Measurements from ENCODE around the gene PRKG1.

Gene PRKG1

DNA sequence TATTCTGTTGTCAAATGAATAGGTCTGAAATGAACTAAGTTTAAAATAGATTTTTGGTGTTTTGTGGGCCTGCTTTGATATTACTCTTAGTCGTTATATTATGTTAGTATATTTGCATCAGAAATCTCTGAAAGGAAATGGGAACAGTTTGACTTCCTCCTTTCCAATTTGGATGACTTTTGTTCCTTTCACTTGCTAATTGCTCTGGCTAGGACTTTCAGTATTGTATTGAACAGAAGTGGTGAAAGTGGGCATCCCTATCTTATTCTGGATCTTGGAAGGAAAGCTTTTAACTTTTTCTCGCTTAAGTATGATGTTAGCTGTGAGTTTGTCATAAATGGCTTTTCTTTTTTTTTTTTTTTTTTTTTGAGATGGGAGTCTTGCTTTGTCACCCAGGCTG, 966.2 kb downstream of the PRKG1 start:
- no peak for DNase-seq

DNA sequence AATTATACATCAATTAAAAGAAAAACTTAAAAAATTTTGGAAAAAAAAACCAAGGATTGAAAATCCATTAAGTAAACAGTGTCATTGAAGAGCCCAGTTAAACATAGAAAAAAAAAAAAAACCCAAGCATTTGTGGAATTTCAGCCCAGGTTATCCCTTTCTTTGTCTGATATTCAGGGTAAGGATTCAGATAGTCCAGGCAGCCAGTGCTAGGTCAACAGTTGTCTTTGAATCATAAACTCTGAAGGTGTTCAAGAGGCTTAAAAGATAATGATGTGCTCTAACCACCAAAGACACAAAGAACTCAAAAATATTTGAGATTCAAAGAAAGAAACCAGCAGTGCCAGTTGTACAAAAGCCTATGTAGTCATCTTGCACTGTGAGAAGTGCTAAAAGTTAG, 969.5 kb downstream of the PRKG1 start:
- DNase-seq = no peak

DNA sequence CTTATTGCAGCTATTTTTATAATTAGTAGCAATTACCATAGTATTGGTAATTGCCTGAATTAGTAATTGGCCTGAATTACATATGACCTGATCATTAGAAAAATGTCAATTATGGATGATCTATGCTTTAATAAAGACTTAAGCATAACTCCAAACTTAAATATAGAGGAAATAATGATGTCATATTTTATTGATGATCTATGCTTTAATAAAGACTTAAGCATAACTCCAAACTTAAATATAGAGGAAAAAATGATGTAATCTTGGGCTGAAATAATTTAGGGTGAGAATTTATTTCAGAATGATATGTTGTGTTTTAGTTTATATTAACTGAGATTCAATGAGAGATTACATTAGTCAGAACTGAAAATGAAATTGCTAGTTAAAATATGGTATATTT, 973.8 kb downstream of the PRKG1 start:
- DNase-seq = no peak

DNA sequence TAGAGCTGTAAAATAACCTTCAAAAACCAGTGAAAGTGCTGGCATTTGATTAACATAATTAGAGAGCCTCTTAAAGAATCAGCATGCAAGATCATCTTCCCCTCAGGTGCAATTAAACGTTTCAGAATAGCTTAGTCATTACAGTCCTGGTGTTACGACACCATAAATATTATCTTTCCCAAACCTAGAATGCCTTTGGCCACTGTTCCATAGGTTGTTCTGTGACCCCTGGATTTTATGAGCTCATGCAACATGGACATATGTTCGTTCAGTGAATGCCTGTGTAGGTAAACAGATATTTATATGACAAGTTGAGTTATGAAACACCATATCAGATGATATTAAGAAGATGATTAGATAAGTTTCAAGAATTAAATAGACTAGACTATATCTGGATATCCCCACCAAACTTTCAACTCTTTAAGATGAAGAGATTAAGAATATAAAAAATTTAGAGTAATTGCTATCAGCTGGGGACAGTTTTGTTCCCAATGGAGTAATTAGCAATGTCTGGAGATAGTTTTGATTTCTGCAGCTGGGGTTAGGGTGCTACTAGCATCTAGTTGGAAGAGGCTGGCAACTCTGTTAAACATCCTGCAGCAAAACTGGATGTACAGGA, 976.3 kb downstream of the PRKG1 start:
- no peak for DNase-seq

DNA sequence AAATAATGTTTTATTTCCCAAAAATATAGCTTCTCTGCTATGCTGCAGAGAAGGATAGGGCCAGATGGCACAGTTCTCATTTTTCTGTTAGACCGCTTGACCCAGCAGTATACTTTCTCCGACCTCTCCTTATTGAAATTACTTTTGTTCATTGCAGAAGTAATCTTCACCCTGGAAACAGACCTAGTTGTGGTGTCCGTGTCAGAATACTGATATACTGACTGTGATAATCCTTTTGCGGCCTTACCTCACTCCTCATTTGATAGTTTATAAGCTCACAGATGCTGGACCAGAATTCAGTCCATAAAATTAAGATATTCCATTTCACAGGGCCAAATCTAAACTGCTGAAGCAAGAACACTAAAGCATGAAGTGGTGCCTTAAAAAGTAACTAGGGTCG, 979.2 kb downstream of the PRKG1 start:
- no peak for DNase-seq

DNA sequence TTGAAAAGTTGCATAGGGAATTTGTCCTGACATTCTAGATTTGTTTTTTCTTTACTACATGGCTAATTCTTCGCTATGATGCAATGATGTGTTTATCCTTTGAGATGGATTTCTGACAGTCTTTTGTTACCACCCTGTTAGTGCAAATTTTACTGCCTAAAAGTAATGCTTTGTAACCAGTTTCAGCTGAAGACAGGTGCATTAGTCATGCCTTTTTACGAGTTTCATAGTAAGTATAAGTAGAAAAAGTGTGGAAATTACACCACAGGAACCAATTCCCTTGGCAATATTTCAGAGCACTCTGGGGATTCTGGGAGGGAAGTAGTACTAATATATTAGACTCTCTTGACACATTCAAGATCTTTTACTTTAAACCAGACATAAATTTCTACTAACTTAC, 982.0 kb downstream of the PRKG1 start:
- no peak for DNase-seq

DNA sequence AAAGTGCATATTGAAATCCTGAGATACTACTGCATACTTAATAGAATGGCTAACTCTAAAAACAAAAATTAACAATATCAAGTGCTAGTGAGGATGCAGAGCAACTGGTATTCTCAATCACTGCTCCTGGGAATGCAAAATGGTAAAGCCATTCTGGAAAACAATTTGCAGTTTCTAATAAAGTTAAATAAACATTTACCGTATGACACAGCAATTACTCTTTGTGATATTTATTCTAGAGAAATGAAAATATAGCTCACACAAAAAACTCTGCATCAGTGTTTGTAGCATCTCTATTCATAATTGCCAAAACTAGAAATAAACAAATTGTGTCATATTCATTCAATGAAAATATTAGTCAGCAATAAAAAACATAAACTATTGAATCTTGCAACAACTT, 984.8 kb downstream of the PRKG1 start:
- DNase-seq = no peak

DNA sequence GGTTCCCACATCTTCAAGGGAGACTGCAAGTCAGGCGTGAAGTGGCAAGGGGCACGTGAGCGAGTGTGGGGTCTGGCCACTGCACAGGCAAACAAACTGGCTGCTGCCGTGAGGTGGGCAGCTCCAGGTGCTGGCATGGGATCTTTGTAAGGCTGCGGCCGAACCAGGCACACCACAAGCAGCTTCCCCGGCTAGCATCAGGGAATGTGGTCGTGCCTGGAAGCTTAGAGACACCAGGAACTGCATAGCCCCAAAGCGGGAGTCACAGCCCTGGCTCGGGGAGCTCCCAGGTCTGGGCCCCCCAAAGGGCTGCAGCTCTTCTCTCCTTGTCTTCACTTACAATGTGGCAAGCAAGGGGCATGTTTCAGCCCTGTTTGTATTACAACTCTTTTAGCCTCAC, 988.9 kb downstream of the PRKG1 start:
- no peak for DNase-seq

DNA sequence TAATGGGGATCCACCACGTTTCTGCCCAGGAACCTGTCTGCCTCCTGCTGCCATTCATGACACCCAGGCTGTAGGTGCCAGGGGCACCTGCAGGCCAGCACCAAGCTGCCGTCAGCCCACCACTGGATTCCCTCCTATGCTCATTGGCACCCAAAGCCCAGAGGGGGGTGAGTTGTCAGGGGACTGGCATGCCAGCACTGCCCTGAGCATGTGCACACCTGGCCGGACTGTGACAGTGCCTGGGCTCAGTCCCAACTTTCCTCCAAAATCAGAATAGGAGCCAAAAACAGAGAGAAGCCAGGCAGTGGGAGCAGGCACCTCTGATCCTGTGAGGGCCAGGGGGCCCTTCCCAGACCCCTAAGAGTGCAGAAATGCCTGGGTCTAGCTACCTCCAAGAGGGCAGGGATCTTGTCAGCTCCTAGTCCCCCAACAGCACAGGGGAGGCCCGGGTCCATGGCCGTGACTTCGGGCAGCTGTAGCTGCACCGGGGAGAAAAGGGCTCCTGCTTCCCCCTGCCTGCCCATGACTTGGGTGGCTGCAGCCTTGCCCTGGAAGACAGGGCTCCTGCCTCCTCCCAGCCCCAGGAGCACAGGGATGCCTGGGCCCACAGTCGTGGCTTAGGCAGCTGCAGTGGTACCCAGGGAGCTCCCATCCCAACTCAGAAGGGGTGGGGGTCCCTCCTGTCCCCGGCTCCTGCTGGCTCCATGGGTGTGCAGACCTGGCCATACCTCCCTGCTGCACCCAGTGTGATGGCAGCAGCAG, 990.0 kb downstream of the PRKG1 start:
- DNase-seq = no peak

DNA sequence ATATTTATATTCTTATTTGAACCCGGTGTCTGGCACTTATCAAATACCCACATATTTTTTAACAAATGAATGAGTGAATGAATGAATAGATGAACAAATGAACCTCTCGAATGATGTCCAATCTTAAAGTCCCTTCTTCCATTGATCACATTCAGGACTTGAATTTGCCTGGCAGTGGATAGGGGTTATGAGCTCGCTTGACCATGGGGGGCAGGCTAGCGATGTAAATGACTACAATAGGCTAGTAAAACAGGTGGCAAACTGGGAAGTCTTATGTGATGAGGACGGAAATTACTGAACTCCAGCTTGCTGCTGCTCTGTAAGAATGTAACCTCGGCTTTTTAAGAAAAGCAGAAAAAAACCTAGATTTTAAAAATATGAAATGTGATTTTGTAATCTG, 992.1 kb downstream of the PRKG1 start:
- DNase-seq = no peak

DNA sequence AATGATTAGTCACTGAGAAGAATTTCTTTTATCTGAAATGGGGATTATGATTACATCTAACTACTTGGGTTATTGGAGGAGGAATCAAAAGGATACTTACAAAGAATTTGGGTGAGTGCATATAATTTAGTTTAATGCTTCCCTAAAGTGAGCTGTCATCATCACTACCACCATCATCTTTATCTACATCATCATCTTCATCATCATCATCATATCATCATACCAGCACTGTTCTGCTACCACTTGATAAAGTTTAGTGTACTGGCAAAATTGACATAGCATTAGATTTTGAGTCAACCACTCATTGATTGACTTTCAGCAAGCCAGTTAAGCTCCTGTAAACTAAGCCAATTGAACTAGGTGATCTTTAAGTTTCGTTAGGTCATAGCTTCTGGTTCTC, 994.2 kb downstream of the PRKG1 start:
- DNase-seq = no peak

DNA sequence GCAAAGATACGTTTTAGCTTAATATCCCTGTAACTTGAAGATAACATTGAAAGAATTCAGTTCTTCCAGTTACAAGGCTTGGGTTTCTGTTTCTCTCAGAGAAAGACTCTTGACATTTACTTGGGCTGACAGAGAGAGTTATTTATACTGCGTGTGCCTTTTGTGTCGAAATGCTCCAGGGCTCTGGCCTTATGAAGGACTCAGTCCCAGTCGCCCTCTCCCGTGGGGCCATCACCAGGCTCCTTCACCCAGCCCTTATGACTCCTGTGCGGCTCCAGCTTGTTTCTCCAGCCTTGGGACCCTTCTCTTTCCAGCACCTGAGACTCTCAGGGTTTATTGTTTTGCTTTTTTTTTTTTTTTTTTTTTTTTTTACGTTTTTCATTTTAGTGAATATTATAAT, 997.5 kb downstream of the PRKG1 start:
- no peak for DNase-seq

DNA sequence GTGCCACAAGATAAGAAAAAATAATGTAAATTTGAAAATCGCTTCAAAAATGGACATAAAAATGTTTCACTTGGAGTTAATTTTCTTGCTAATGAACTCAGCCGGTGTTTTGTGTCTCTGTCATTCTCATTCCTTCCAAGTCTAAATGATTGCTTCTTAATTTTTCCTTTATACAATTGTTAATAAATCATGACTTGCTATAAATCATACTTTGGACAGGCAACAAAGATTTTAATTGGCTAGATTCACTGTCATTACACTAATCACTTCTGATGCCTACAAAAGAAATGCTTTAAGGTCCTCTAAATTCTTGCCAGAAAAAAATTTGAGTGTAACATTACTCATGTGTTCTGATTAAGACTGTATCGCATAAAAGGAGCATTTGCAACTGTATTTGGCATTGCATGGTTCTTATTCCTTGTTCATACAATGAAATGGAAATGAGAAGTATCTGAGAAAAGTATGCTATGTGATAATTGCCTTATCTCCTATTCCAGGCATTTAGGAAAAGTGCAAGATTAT, 1000.3 kb downstream of the PRKG1 start:
- DNase-seq = no peak

DNA sequence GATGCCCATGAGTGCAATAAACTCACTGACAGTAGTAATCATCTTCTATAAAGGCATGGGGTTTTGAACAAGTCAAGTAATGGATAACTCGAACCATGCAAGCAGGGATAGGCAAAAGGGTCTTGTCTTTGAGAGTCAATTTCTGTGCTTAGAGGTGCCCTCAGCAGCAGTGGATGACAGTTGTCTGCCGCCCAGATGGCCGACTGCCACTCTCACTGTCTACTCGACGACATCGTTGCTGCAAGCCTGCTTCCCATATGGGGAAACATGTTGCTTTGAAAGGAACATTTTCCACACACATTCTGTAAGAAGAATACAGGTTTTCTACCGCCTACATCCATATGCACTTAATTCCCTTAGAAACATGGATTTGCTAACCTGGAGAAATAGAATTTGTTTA, 1003.5 kb downstream of the PRKG1 start:
- DNase-seq = no peak

DNA sequence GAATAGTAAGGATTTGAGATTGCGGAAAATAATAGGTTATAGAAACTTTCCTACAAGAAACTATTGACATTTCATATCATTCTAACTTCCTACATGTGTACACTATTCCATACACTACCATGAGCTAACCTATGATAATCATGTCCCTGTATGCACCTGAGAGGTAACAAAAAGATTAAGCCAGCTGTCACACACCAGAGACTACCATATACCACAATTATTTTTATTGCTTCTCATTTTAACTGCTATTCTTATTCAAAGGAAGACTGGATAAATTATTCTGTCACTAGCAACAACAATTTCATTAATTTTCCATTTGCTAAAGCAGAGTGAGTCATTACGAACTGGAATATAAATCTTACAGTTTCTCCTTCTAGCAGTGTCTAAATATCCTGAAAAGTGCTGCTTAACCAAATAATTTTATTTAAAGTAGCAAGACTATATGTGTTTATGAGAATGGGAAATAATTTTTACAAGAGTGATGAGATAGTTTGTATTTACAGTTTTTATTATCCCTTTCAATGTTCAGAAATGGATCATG, 1004.2 kb downstream of the PRKG1 start:
- no peak for DNase-seq

DNA sequence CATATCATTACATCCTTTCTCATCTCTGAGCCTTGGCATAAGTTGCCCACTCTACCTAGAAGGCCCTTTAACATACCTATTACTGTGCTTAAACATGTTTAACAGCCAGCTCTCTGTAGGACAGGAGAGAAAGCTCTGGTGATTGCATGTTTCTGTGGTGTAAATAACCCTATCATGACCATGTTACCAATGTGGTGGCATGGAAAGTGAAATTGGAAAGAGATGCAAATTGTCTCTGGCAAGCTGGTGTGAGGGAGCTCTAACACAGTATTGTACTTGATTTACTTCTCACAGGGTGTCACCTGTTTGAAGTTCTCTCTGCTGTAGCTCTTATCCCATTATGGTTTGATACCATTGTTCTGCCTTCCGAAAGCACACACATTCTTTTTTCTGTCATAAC, 1008.0 kb downstream of the PRKG1 start:
- DNase-seq = no peak

DNA sequence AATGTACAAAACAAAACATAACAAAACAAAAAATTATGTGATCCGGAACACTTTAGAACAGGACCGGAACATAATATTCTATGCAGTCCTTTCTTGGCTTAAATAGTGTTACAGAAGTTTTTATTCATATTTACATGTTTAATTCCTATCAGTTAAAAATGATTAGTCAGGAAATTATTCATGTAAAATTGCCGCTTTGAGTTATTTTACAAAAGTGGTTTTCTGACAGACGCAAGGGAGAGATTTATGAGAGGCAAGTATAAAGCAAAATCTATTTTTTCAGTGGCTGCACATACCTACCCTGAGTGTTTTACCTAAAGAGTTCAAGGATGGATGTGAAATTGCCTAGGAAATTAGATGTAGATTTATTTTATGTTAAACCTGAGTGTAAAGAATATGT, 1009.1 kb downstream of the PRKG1 start:
- no peak for DNase-seq

DNA sequence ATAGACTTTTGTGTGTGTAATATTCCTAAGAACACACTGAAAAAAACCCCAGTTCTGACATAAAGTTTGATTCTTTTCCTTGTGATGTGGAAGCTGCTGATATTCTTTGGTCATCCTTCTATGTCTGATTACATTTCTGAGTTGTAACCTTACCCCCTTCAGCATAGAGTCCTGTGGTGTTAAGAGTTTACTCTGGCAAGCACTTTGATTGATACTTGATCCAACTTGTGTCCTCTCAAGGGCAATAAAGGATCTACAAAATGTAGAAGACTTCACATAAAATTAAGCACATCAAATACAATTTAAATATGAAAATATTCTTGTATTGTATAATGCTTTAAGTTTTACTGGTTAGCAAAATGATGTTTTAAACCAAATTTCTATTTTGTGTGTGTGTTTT, 1018.1 kb downstream of the PRKG1 start:
- DNase-seq = no peak

DNA sequence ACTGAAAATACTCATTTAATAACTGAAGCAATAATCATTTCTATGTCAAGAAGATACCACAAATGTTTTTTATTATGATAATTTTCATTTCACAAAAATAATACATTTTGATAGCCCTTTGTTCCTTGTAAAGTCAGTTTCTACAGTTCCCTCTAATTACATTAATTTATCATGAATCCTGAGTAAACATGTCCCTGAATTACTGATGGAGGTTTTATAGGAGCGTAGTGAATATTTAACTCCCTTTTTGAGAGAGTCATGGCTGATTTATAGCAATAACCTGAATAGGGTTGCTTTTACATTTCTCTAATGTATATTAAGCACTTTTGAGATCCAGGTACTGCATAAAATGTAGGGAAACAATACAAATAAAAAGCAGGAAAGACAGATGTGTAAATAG, 1023.8 kb downstream of the PRKG1 start:
- DNase-seq = no peak

DNA sequence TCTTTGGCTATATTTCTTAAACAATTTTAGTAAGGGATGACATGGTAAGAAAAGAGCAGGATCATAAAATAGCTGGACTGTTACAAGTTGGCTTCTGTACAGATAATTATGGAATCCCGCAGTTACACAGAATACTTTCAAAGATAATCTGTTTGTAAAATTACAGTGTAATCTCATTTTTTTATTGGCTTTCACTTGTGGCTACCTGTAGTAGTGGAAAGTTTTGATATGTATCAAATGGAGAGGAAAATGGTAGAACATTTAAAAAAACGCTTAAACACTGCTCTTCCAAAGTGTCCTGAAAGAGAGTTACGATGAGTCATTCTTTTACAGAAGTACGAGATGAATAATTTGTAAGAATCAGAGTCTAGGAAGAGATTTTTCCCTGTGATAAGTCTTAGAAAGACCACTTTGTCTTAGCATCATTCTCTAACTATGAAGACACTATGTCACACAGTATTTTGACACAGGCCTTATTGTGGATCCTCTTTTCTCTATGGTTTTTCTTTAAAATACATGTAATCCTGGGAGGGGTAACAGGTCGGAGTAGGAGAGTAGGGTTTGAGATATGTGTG, 1024.8 kb downstream of the PRKG1 start:
- no peak for DNase-seq

DNA sequence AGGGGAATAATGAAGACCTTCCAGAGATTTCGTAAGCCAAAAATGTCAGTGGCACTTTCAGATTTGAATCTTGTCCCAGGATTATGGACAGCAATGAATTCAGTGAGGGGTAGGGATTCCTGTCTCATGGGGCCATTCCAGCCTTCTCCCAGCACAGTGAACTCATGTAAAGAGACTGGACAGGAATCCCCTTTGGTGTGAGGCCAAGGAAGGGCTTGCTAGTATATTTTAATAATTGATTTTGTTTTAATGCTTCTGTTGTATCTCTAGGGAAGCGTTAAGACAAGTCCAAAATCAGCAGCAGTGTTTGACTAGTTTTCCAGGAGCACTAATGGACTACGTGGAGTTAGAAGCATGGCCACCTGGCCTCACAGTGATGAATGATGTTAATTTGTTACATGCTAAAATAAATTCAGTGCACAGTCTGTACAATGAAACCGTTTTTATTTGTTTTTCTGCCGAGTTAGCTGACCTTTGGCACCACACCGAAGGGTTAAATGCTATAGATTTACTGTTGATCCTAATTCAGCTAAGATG, 1025.8 kb downstream of the PRKG1 start:
- DNase-seq = no peak

DNA sequence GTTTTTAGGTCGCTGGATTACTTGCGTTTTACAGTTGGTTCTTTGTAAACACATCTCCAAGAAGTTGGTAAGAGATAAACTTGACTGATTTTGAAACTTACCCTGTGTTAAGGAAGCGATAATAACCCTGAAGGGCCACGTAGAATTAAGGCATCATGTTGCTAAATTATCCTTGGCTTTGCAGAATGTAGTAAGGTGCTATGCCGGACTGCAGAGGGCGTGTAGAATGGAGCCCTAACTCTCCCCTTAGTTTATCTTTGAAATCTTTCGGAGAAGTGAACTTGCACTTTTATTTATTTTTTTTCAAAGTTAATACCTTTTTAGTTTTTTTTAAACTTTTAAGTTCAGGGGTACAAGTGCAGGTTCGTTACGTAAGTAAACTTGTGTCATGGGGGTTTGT, 1031.0 kb downstream of the PRKG1 start:
- DNase-seq = no peak

DNA sequence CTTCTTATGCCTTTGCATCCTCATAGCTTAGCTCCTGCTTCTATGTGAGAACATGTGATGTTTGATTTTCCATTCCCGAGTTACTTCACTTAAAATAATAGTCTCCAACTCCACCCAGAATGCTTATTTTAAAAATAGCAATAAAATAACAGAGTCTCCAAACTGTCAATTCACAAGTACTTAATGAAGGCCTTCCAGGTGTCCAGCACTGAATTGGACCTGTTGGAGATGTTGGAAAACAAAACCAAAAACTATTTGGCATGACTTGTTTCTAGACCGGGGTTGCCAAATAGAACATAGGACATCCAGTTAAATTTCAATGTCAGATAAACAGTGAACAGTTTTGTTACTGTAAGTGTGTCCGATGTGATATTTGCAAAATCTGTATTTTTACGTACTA, 1031.7 kb downstream of the PRKG1 start:
- DNase-seq = no peak

DNA sequence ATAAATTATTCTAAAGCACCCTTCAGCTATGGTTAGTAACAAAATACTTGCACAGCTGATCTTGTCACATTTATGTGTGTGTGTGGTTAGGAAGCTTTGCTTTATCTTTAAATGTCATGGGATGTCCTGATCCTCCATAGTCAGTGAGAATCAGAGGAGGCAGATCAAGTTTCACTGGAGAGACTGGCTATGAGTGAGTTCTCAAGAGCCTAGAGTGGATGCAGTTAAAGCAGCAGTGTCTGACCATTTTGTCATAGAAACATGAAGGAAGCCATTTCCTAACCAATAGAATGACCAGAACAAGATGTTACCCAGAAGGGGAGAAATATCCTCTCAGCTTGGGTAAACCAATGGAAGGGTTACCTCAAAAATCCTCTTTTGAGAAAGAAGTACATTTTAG, 1032.6 kb downstream of the PRKG1 start:
- DNase-seq = no peak

Measured in CD4-positive, alpha-beta T cell treated with Interleukin-12 subunit alpha and Interleukin-12 subunit beta, for 1 hour (primary cell).